ENCODE measurements around the gene KRT86. TPM values are rescaled to one million over a fixed set of nuclear protein-coding genes. Genes with fewer than 3 reads are reported as not detected.

KRT86 gene
- total RNA-seq, 1 experiment from 2014 or later: 0.40 TPM

DNA sequence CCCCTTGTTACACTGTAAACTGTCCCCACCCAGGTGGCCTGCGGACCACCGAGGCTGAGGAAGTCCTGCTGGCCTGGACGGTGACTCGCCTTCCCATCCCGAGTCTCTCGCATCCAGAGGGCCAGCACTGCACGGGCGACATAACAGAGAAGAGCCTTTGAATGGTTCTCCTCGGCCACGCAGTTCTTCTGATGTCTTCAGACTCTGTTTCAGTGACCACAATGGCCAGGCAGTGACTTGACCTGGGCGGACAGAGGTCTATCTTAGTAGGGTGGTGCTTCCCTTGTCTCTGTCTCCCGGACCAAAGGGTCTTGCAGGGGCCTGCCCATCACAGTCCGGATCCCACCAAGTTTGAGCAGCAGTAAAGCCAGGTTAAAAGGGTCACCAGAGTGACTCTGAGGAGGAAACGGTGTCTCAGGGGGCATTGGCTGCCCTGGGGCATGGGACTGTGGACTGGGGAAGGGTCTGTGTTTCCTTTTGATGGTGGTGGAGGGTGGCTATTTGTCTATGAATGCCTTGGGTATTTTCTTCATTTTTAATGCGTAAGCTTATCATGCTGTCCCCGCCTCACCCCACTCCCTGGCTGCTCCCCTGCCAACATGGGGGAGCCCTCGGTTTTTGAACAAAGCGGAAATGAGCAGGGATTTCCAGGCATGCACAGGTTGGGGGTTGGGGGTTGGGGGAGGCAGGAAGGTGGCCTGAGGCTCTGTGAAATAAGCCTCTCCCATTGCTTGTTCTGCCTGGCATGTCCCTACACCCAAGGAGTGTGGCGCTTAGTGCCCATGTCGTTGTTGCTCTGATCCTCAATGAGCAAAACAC, 82.5 kb downstream of the KRT86 start:
- DNase-seq (ENCODE audit: low read depth): no peak

Other genes starting within 250 kb of the KRT86 start
- 1.1 and 5.1 TPM in 2 replicates for gene NR4A1, start 223.2 kb upstream of the KRT86 start, total RNA-seq (2014; rRNA removed; shearing (Covaris generic))
- gene ATG101, start 204.7 kb upstream of the KRT86 start, total RNA-seq (2014; rRNA removed; shearing (Covaris generic)): 156 and 160 TPM in 2 replicates
- gene SMIM41, start 194.9 kb upstream of the KRT86 start, total RNA-seq (2014; rRNA removed; shearing (Covaris generic)): not detected in 2 replicates
- 4.4 and 5.5 TPM in 2 replicates for gene KRT80, start 82.6 kb upstream of the KRT86 start, total RNA-seq (2014; rRNA removed; shearing (Covaris generic))
- gene KRT7, start 41.4 kb upstream of the KRT86 start, total RNA-seq (2014; rRNA removed; shearing (Covaris generic)): 5.5 and 12.2 TPM in 2 replicates
- gene KRT81, start 16.9 kb downstream of the KRT86 start, total RNA-seq (2014; rRNA removed; shearing (Covaris generic)): 0.74 and 1.0 TPM in 2 replicates
- gene KRT83, start 46.8 kb downstream of the KRT86 start, total RNA-seq (2014; rRNA removed; shearing (Covaris generic)): not detected in 2 replicates
- 0.80 TPM in 1 of 2 replicates, not detected in the other for gene KRT85, start 92.8 kb downstream of the KRT86 start, total RNA-seq (2014; rRNA removed; shearing (Covaris generic))
- gene KRT84, start 111.0 kb downstream of the KRT86 start, total RNA-seq (2014; rRNA removed; shearing (Covaris generic)): not detected in 2 replicates
- gene KRT82, start 131.7 kb downstream of the KRT86 start, total RNA-seq (2014; rRNA removed; shearing (Covaris generic)): not detected in 2 replicates
- gene KRT75, start 159.7 kb downstream of the KRT86 start, total RNA-seq (2014; rRNA removed; shearing (Covaris generic)): 1.1 and 2.7 TPM in 2 replicates
- gene KRT6B, start 177.5 kb downstream of the KRT86 start, total RNA-seq (2014; rRNA removed; shearing (Covaris generic)): not detected in 2 replicates
- not detected in 2 replicates for gene KRT6C, start 199.2 kb downstream of the KRT86 start, total RNA-seq (2014; rRNA removed; shearing (Covaris generic))
- gene KRT6A, start 218.6 kb downstream of the KRT86 start, total RNA-seq (2014; rRNA removed; shearing (Covaris generic)): not detected in 2 replicates
- gene KRT5, start 245.7 kb downstream of the KRT86 start, total RNA-seq (2014; rRNA removed; shearing (Covaris generic)): 0.36 TPM in 1 of 2 replicates, not detected in the other